IMR-90 (cell line): Measurements from ENCODE around the gene VPS37B. TPM values are rescaled to one million over a fixed set of nuclear protein-coding genes. Genes with fewer than 3 reads are reported as not detected.
A peak's percentile ranks its signal among the peaks of the same experiment; 100 is the strongest.

ENCODE experiments used
- ATAC-seq: fragments of 200-7000 bp; cut with Tn5 transposase; 2 replicates; pipeline ENCODE4 v1.9.1; 2020; ENCODE audit warnings: low read depth, mild to moderate bottlenecking, moderate library complexity
- BruUV-seq: library from RNA; stranded (reverse); fragments of 400-500 nt; replicated peaks from 2 replicates; lab custom pipeline; 2021; lab: Mats Ljungman, UMichigan
- CTCF ChIA-PET: fragments of 300-600 bp; formaldehyde crosslinking; extraction: SDS; loops from one replicate; lab custom pipeline; 2021; ENCODE audit warnings: antibody characterized with exemption; lab: Yijun Ruan, JAX
- POLR2A ChIA-PET: fragments of 300-600 bp; sonication (Branson Sonifier 250); formaldehyde crosslinking; loops from one replicate; lab custom pipeline; 2022; ENCODE audit warnings: antibody characterized with exemption; ENCODE audit not compliant: unreplicated experiment; lab: Charles Lee
- DNase-seq: peaks from one replicate; pipeline ENCODE4 v3.0.0; 2013
- H2AFZ ChIP-seq: replicated peaks from 2 replicates; pipeline ENCODE3; 2013; ENCODE audit warnings: low read length, mild to moderate bottlenecking; ENCODE audit not compliant: poor library complexity
- H2AK5ac ChIP-seq: 2 replicates; pipeline ENCODE4 v1.6.1; 2013; ENCODE audit warnings: low read depth, low read length, inconsistent platforms
- H2AK9ac ChIP-seq: replicated peaks from 2 replicates; pipeline ENCODE3; 2013; ENCODE audit warnings: mild to moderate bottlenecking, low read depth, low read length, moderate library complexity; ENCODE audit not compliant: poor library complexity
- H2BK120ac ChIP-seq: 2 replicates; pipeline ENCODE4 v1.6.1; 2013; ENCODE audit warnings: low read depth, low read length, inconsistent platforms
- H2BK15ac ChIP-seq: 3 replicates; pipeline ENCODE4 v1.6.1; 2013; ENCODE audit warnings: low read depth, low read length, inconsistent platforms
- H2BK20ac ChIP-seq: 2 replicates; pipeline ENCODE4 v1.6.1; 2013; ENCODE audit warnings: low read depth, mild to moderate bottlenecking, inconsistent platforms, low read length, moderate library complexity
- H2BK5ac ChIP-seq: 2 replicates; pipeline ENCODE4 v1.6.1; 2013; ENCODE audit warnings: mild to moderate bottlenecking, low read depth, low read length, inconsistent platforms; ENCODE audit not compliant: poor library complexity, severe bottlenecking
- H3K14ac ChIP-seq: replicated peaks from 2 replicates; pipeline ENCODE4 v1.6.1; 2013; ENCODE audit warnings: low read depth, low read length, inconsistent platforms
- H3K18ac ChIP-seq: 2 replicates; pipeline ENCODE4 v1.6.1; 2013; ENCODE audit warnings: low read depth, low read length, control low read depth
- H3K23ac ChIP-seq: 2 replicates; pipeline ENCODE4 v1.6.1; 2013; ENCODE audit warnings: low read depth, low read length, inconsistent platforms
- H3K27ac ChIP-seq: 2 replicates; pipeline ENCODE4 v1.5.1; 2013; ENCODE audit warnings: mild to moderate bottlenecking, control low read depth, low read length; ENCODE audit not compliant: insufficient read depth
- H3K27me3 ChIP-seq: 2 replicates; pipeline ENCODE4 v1.6.1; 2013; ENCODE audit warnings: low read length; ENCODE audit not compliant: control insufficient read depth, insufficient read depth
- H3K36me3 ChIP-seq: 2 replicates; pipeline ENCODE4 v1.6.1; 2013; ENCODE audit warnings: low read length, mixed read lengths; ENCODE audit not compliant: control insufficient read depth, insufficient read depth
- H3K4ac ChIP-seq: 2 replicates; pipeline ENCODE4 v1.6.1; 2013; ENCODE audit warnings: low read depth, low read length, inconsistent platforms
- H3K4me1 ChIP-seq: 2 replicates; pipeline ENCODE4 v1.6.1; 2013; ENCODE audit warnings: low read length, mixed read lengths; ENCODE audit not compliant: control insufficient read depth, insufficient read depth
- H3K4me2 ChIP-seq: 2 replicates; pipeline ENCODE4 v1.6.1; 2013; ENCODE audit warnings: low read depth, mild to moderate bottlenecking, control low read depth, low read length, moderate library complexity
- H3K4me3 ChIP-seq: 2 replicates; pipeline ENCODE4 v1.5.1; 2013; ENCODE audit warnings: low read depth, mild to moderate bottlenecking, control low read depth, low read length, moderate library complexity; ENCODE audit not compliant: insufficient read depth
- H3K56ac ChIP-seq: 2 replicates; pipeline ENCODE4 v1.6.1; 2013; ENCODE audit warnings: low read length, inconsistent platforms; ENCODE audit not compliant: insufficient read depth; ENCODE audit errors: extremely low read depth
- H3K79me1 ChIP-seq, 2 experiments: 2 replicates each; pipeline ENCODE4 v1.6.1; 2013; ENCODE audit warnings: low read length in 2 of 2, inconsistent platforms in 1 of 2, low read depth in 1 of 2
- H3K9ac ChIP-seq: 2 replicates; pipeline ENCODE4 v1.6.1; 2013; ENCODE audit warnings: low read depth, low read length, control low read depth
- H3K9me1 ChIP-seq: 2 replicates; pipeline ENCODE4 v1.6.1; 2013; ENCODE audit warnings: low read length, inconsistent platforms; ENCODE audit not compliant: insufficient read depth
- H3K9me3 ChIP-seq: 2 replicates; pipeline ENCODE4 v1.6.1; 2013; ENCODE audit warnings: low read length; ENCODE audit not compliant: control insufficient read depth, insufficient read depth
- H4K20me1 ChIP-seq: 2 replicates; pipeline ENCODE4 v1.6.1; 2013; ENCODE audit warnings: low read length, inconsistent platforms; ENCODE audit not compliant: insufficient read depth
- H4K5ac ChIP-seq: 2 replicates; pipeline ENCODE4 v1.6.1; 2013; ENCODE audit warnings: mild to moderate bottlenecking, low read depth, low read length, control low read depth
- H4K8ac ChIP-seq, 2 experiments: 2 replicates each; pipeline ENCODE4 v1.6.1; 2013; ENCODE audit warnings: low read depth in 2 of 2, low read length in 2 of 2, control low read depth in 1 of 2, inconsistent platforms in 1 of 2
- H4K91ac ChIP-seq: 2 replicates; pipeline ENCODE4 v1.6.1; 2013; ENCODE audit warnings: low read depth, low read length, inconsistent platforms; ENCODE audit not compliant: insufficient read depth
- BHLHE40 ChIP-seq: fragments of 150-350 bp; IDR thresholded peaks from 2 replicates; pipeline ENCODE4 v1.6.1; 2016; ENCODE audit warnings: mild to moderate bottlenecking, low read depth, low read length
- CHD1 ChIP-seq: IDR thresholded peaks from 2 replicates; pipeline ENCODE4 v1.6.1; 2012; ENCODE audit warnings: low read depth, low read length, improper control_type of control experiment
- CTCF ChIP-seq: conservative IDR thresholded peaks from 2 replicates; pipeline ENCODE4 v1.5.1; 2012; ENCODE audit warnings: mild to moderate bottlenecking, low read depth, low read length, improper control_type of control experiment
- MAFK ChIP-seq: IDR thresholded peaks from 2 replicates; pipeline ENCODE4 v1.6.1; 2012; ENCODE audit warnings: low read depth, low read length, improper control_type of control experiment
- MXI1 ChIP-seq: IDR thresholded peaks from 2 replicates; pipeline ENCODE4 v1.6.1; 2012; ENCODE audit warnings: low read depth, mild to moderate bottlenecking, low read length, moderate library complexity, borderline replicate concordance
- POLR2A ChIP-seq: IDR thresholded peaks from 2 replicates; pipeline ENCODE4 v1.6.1; 2012; ENCODE audit warnings: mild to moderate bottlenecking, low read depth, low read length
- RCOR1 ChIP-seq: IDR thresholded peaks from 2 replicates; pipeline ENCODE4 v1.6.1; 2012; ENCODE audit warnings: mild to moderate bottlenecking, low read length, improper control_type of control experiment; ENCODE audit not compliant: insufficient replicate concordance
- WGBS, 2 experiments: methylation state at CpG; one replicate each; pipeline versions ENCODE4 v1.1.5 to v1.1.7; 2013; ENCODE audit warnings: missing lambda C conversion rate in 2 of 2; ENCODE audit not compliant: insufficient read length in 1 of 2; ENCODE audit errors: extremely low coverage in 2 of 2; 5-methylcytosine and 5-hydroxymethylcytosine counted together
- dilution Hi-C: fragments of 300-500 bp; cut with HindIII; formaldehyde crosslinking; loops from one replicate; pipeline ENCODE4 v1.14.3; 2018; ENCODE audit warnings: low sequenced_read_pairs; ENCODE audit not compliant: unreplicated experiment
- in situ Hi-C: fragments of 300-500 bp; cut with MboI; formaldehyde crosslinking; loops from 3 replicates; pipeline ENCODE4 v1.14.3; 2019; ENCODE audit warnings: low sequenced_read_pairs, inconsistent platforms, mixed read lengths
- intact Hi-C: fragments of 100-400 bp; cut with micrococcal nuclease; formaldehyde crosslinking; loops from 2 replicates; pipeline ENCODE4 v1.10.0; 2022
- polyA plus RNA-seq, 3 experiments: library from polyadenylated mRNA; depleted of rRNA; stranded (reverse); fragments of >200 nt; gene quantifications; 2 replicates each; pipeline ENCODE4 v1.2.3, GENCODE V29; 2012; ENCODE audit warnings: low replicate concordance in 1 of 3
- total RNA-seq: library from RNA; depleted of rRNA; stranded (reverse); fragments of >200 nt; gene quantifications from 2 replicates; pipeline ENCODE4 v1.2.3, GENCODE V29; 2012
- TF ChIP-seq, protein P1 (sequence below): fragments of 150-350 bp; IDR thresholded peaks from 2 replicates; pipeline ENCODE4 v1.6.1; 2016; ENCODE audit warnings: low read depth, mild to moderate bottlenecking, low read length, moderate library complexity, borderline replicate concordance

Gene VPS37B
- total and polyA plus RNA-seq, 2 of the 4 experiments (the other 2 are of a cell fraction) = 8.6 to 25.7 TPM

GRCh38 chr12:122942637-122943036 is 46.7 kb upstream of the VPS37B start:
- Histone ChIP-seq H3K56ac (no peak overlapping the region), H3K79me1 (peaks cover 0 to 14% of the 10 kb centered on the region in 2 experiments; a peak in 1 of 4 replicates), H3K9me3 (no peaks in the 10 kb centered on the region), H2BK5ac (no peak overlapping the region), H3K27ac (no peak overlapping the region), H3K4me2 (no peak overlapping the region), H3K4ac (peak overlapping the region; percentile 27; the same call in 1 of the 2 replicates), H3K27me3 (no peaks in the 10 kb centered on the region), H2AK9ac (no peak overlapping the region), H2AFZ (no peak overlapping the region), H2BK120ac (no peak overlapping the region), H4K20me1 (no peaks in the 10 kb centered on the region), H4K8ac (no peak overlapping the region), H3K14ac (no peak overlapping the region), H3K9ac (no peak overlapping the region), H3K18ac (no peak overlapping the region), H3K4me3 (no peak overlapping the region), H3K4me1 (peaks cover 22% of the 10 kb centered on the region), H4K91ac (no peak overlapping the region), H4K5ac (no peak overlapping the region), H2BK20ac (no peak overlapping the region), H3K36me3 (no peaks in the 10 kb centered on the region), H2BK15ac (no peak overlapping the region), H2AK5ac (0 out of 2 replicates have a peak overlapping the region, but pooled peaks have one; percentile 4), H3K23ac (no peak overlapping the region), H3K9me1 (peaks cover 41% of the 10 kb centered on the region)
- no TSS peak for BruUV-seq
- no CpG with 5 or more reads among the region's 2 CpGs for WGBS, 2 experiments
- CTCF ChIA-PET = no interaction called here
- DNase-seq = peak; percentile 31
- TF ChIP-seq CHD1 = no peak
- no peak for TF ChIP-seq MXI1
- no peak; the same call in 1 of the 2 replicates for TF ChIP-seq MAFK
- no peak for TF ChIP-seq POLR2A
- no peak for TF ChIP-seq RCOR1
- peak; percentile 3; the same call in 1 of the 2 replicates for TF ChIP-seq BHLHE40
- TF ChIP-seq, protein P1, sequence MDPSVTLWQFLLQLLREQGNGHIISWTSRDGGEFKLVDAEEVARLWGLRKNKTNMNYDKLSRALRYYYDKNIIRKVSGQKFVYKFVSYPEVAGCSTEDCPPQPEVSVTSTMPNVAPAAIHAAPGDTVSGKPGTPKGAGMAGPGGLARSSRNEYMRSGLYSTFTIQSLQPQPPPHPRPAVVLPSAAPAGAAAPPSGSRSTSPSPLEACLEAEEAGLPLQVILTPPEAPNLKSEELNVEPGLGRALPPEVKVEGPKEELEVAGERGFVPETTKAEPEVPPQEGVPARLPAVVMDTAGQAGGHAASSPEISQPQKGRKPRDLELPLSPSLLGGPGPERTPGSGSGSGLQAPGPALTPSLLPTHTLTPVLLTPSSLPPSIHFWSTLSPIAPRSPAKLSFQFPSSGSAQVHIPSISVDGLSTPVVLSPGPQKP = no peak
- no peak for TF ChIP-seq CTCF
- dilution Hi-C loops = no loop called here
- no peak for ATAC-seq
- intact Hi-C loops = no loop called here
- in situ Hi-C loops = no loop called here
- POLR2A ChIA-PET = no interaction called here
